HG03135 (cell line): ENCODE data around the gene AGPAT3.

Source experiments
- ATAC-seq: cut with Tn5 transposase; IDR thresholded peaks from one replicate; pipeline ENCODE4 v1.9.1; 2021; ENCODE audit warnings: mild to moderate bottlenecking, moderate library complexity; ENCODE audit not compliant: unreplicated experiment

AGPAT3 gene

DNA sequence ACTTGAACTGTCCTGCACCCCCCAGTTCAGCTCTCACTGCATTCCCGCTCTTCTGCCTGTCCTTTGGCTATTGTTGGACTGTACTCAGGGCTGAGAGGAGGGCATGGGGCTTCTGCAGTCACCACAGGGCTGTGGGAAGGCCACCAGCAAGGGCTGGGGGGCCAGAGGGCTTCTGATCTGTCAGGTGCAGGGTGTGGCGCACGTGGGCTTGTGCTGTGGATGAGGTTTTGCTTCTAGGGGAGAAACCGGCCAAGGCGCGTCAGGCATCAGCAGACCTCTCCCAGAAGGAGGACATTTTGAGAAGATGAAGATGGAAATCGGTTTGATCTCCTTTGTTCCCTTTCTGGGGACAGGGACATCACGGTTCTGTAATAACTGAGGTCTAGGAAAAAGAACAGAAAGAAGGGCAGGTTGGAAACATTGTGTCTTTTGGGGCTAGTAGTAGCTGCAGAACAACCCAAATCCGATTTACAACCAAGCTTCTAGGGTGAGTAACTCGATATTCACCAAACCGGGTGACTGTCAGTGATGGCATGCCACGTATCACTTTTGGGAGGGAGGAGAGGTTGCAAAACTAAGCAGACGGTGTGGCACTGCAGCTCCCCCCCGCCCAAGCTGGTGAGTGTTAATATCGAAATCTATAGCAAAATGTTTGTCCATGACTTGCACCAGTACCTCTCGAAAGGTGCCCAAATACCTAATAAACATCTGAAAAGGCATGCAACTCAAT, 40.9 kb downstream of the AGPAT3 start:
- no peak for ATAC-seq

DNA sequence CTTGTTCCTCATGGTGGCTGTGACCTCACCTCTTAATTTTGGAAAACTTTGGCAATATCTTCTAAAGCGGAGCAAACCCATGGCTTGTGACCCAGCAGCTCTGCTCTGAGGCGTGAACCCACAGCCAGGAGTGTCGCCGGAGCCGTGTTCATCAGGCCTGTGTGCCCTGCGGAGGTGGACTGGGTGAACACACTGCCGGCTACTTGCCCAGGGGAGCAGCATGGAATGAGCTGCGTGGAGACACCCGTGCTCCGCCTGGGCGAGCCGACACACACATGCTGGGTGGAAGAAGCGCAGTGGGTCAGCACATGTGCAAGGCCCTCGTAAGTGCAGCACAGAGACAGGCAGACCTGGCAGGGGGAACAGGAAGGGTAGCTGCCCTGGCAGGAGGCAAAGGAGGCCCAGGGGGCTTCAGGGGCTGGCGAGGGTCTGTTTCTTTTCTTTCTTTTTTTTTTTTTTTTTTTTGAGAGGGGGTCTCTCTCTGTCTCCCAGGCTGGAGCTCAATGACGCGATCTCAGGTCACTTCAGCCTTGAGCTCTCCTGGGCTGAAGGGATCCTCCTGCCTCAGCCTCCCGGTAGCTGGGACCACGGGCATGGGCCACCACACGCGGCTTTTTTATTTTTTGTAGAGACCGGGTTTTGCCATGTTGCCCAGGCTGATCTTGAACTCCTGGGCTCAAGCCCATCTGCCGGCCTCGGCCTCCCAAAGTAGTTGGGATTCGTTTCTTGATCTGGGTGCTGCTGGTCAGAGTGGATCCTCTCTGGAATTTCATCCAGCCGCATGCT, 41.8 kb downstream of the AGPAT3 start:
- no peak for ATAC-seq

DNA sequence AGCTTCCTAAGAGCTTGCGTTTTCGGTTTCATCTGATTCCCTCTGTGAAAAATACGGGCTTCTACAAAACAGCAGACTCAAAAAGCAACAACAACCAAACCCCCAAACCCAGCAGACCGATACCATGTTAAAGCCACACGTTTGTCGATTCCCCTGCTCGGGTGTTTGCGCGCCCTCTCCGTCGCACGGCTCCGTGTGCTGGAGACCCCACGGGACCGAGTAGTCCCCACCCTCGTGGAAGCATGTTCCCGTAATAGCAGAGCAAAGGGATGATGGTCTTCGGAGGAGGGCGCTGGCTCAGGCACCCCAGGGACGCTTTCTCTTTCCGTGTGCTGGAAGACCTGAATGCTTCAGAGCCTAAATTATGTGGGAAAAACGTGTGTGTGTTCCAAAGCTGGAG, 42.7 kb downstream of the AGPAT3 start:
- ATAC-seq, result no peak

DNA sequence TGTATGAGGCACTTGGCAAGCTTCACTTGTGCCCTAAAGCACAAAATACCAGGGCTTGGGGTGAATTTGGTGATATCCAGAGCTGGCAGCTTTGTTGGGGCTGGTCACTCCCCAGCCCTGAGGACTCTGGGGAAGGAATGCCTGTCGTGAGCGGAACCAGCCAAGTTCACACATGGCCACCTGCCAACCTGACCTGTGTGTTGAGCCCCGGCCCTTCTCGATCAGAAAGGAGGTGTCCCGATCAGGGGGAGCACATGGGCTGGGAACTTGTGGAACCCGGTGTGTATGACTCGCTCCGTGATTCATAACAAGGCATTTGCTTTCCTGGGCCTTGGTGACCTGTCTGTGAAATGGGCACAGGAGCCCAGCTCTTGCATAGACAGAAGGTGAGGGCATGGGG, 43.1 kb downstream of the AGPAT3 start:
- ATAC-seq, result no peak

DNA sequence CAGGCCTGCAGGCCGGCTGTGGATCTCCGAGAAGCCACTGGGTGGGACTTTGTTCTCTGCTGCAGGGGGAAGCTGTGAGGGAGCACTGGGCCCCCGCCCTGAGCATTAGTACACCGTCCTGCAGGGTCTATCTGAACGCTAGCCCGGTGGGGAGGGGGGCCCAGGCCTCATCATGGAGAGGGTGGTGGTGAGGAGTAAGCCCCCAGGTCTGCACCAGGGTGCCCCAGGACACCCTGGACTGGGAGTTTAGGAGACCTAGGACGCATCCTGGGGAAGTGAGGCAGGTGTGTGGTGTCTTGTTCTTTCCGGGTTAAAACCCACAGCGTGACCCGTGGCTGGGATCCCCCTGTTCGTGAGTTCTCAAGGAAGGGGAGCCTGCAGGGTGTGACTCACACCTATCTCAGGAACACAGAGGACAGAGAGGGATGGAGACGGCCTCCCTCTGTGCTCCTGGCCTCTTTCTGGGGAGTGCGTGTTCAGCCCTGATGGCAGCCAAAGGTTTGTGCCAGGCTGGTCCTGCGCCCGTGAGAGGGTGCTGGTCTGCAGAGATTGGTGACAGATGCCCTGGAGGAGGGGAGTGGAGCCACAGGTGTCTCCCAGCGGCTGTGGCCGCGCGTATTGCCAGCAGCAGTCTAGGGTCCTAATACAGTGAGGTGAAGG, 44.8 kb downstream of the AGPAT3 start:
- ATAC-seq, result no peak

DNA sequence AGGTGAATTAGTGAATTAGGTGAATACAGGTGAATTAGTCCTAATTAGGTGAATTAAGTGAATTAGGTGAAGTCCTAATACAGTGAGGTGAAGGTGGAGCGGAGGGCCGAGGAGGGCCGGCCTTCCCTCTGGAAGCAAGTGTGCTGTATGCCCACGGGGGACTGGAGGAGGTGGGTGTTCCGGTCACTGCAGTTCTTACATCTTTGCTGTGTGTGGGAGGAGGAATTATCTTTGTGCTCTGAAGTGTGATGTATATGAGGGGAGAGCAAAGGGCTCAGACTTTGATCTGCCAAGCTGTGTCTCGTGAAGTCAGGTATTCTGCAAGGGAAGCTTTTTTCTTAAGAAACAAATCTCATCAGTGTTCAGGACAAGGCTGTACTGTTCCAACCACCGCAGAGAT, 45.4 kb downstream of the AGPAT3 start:
- ATAC-seq, result no peak

DNA sequence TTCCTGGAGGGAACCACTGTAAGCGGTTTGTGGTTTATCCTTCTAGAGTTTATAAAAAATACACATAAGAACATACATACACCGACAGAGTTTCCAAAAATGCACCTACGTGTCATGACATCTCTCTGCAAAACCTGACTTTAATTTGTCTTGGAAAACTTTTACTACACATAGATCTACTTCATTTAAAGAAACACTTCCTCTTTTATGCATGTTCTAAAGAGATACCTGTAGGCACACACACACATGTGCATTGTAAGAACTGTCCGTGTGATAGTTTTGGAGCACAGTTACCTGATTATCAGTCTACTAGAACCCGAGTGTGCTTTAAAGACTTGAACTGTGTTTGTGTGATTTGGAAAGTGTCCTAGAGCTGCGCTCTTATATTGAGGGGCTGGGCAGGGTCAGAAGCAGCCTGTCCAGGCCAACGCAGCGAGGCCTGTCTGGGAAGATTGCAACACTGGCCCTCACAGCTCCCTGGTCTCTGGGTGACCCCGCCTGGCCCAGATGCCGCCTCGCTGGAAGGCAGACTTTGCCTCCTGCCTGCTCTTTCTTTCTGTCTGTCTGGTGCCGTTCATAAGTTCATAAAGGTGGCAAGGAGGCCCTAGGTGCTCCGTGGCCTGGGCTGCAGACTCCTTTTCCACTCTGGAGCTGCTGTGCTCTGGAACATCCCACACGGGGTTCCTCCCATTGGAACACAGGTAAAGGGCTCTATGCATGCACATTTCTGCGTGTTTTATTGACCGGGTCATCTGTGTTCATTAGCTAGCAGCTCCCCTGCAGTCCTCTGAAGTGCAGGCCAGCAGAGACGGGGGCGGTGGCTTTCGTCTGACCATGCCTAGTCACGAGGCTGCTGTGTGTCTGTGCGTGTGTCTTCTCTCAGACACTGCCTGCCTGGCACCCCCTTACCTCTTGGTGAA, 46.3 kb downstream of the AGPAT3 start:
- ATAC-seq, result no peak

DNA sequence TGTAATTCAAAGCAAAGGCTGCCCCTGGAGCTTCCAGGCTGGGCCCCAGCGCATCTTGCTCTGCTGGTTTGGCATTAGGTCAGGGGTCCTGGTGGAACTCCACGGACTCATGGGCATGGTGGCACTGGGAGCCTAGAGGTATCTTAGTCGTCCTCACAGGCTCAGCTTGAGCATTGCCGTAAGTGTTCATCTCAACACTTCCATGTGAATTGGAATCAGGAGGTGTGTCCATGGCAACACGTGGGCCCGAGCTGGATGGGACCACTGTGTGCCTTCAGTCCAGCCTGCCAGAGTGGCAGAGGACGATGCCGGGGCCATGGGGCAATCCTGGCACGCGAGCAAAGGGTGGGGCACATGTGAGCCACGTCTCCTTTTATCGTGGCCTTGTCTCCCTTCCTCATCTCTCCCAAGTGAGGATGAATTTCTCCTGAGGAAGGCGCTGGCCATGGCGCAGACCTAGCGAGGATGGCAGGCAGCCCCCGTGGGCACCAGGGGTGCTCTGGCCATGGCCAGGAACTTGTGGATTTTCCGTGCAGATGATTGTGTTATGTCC, 47.0 kb downstream of the AGPAT3 start:
- ATAC-seq, result no peak

DNA sequence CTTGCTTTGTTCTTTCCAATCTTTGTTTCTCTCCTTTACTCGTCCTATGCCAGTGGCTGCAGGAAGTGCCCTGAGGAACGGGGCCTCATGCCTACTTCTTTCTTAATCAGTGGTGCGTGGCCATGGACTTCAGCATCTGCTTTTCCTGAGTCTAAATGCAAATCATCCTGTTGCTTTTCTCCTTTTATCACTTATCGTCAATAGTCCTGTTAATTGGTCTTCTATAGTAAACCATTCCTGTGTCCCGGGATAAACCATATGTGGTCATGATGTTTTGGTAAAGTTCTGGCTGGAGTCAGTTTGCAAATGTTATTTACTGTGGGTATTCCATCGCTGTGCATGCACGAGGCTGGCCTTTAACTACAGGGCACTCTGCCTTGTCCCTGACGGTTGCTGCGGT, 47.5 kb downstream of the AGPAT3 start:
- ATAC-seq, result no peak

DNA sequence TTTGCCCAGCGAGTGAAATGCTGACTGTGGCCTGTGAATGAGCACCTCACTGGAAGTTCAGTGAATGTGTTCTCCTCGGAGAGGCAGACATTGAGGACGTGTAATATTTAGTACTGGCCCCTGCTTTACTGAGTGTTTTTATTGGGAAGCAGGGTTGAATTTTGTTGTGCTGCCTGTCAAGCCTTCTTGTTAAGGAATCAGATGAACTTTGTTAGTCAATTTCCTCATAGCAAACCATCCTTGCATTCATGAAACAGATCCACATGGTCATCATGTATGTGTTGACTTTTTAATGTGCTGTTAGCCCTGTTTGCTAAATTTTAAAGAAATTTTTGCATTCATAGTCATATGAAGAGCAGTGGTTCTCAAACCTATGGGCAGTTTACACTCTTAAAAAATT, 47.9 kb downstream of the AGPAT3 start:
- ATAC-seq, result no peak

DNA sequence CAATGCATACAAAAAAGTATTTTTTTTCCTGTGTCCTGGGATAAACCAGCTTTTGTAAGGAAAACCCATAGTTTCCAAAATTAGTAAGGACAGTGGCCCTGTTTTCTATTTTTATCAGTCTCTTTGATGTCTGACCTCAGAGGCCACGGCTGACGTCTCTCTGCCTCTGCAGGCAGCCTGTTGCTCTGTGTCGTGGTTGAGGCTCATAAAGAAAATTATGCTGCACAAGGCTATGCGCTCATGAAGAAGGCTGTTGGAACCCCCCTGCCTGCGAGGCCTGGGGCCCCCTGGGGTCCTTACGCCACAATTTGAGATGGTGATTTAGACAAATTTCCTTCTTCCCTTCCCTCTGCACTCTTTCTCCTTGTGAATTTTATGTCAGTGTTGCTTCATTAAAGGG, 48.9 kb downstream of the AGPAT3 start:
- ATAC-seq, result no peak

DNA sequence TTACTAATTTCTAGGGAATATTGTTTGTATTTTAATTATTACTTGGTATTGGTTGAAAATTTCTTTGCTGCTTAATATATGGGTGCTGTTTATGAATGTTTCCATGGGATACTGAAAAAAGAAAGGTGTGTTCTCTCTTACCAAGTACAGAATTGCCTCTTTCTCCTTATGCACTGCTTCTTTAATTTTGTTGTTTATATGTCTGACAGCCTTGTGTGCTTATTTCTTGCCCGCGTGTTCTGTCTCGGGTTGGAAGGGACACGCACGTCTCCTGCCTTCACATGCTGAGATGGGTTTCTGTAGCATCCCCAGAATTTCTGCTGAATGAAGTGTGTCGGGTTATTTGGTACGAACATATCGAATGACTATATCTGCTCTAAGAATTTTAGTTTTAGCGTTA, 51.1 kb downstream of the AGPAT3 start:
- no peak for ATAC-seq

DNA sequence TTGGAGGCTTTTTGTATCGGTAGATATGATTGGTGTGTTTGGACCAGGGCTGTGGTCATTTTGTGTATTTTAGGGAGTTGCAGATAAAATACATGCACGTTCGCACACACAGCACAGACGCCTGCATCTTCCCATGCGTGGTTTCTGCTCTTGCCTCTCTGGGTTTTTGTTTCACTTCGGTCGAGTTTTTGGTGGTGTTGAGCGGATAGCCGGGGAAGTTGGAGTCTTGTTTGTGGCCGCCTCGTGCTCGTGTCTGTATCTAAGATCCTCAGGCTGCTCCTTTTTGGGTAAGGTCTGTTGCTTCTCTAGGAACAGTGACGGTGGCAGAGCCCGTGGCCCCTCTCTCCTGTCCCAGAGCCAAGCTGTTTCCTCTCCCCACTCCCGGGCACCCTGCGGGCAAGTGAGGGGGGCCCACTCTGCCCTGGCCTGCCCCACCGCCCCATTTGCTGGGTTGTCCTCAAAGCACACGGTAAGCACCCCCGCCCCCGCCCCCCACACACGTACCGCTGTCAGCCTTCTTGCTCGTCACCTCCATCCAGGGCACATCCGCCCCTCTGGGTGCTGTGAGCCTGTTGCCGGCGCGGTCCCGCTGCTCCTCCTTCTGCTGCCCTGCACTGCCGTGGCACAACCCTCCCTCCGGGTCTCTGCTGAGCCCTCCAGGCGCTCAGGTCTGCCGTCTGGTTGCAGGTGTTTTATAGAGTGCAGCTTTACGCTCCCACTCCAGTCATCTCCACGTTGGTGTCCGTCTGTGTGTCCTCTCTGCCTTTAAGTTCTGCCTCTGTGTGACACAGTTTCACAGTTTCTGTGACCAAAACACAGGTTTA, 51.9 kb downstream of the AGPAT3 start:
- no peak for ATAC-seq

DNA sequence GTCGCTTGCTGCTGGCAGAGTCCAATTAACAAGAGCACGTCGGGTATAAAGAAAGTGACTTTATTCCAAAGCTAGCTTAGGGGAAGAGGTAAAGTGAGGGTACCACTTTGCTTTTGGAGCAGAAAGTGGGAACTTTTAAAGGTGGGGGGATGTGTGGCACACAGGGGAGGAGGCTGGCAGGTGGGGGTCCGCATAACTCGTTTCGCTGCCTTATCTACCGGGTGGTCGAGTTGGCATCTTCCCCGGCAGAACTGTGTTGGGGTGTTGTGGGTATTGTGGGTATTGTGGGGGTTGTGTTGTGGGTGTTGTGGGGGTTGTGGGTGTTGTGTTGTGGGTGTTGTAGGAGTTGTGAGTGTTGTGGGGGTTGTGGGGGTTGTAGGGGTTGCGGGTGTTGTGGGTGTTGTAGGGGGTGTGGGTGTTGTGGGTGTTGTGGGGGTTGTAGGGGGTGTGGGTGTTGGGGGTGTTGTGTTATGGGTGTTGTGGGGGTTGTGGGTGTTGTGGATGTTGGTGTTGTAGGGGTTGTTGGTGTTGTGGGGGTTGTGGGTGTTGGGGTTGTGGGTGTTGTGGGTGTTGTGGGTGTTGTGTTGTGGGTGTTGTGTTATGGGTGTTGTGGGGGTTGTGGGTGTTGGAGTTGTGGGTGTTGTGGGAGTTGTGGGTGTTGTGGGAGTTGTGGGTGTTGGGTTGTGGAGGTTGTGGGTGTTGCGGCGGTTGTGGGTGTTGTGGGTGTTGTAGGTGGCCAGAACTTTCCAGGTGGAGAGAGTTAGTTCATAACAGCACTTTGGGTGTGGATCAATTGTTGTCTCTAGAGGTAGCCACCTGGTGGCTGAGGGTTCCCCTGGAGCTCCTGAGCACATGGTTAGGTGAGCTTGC, 52.7 kb downstream of the AGPAT3 start:
- ATAC-seq, result no peak

DNA sequence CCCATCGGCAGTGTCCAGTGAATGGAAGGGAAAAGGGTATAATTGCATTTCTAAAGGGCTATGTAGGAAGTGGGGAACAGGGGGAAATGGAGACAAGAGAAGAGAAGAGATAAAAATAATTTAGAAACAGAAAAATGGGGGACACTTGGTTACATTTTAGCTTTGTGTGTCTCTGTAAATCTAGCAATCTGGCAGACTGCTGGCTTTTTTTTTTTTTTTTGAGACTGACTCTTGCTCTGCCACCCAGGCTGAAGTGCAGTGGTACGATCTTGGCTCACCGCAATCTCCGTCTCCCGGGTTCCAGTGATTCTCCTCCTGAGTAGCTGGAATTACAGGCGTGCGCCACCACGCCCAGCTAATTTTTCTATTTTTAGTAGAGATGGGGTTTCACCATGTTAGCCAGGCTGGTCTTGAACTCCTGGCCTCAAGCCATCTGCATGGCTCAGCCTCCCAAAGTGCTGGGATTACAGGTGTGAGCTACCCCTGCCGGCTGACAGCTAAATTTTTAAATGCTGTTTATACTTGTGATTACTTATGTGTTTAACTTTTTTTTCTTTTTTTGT, 53.4 kb downstream of the AGPAT3 start:
- no peak for ATAC-seq

DNA sequence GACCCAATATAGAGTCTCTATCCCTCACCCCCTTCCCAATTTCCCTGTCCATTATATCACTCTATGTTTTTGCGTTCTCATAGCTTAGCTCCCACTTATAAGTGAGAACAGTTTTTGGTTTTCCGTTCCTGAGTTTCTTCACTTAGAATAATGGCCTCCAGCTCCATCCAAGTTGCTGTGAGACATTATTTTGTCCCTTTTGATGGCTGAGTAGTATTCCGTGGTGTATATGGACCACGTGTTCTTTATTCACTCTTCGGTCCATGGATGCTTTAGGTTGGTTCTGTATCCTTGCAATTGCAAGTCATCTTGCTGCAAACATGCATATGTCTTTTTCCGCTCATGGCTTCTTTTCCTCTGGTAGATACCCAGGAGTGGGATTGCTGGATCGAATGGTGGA, 54.3 kb downstream of the AGPAT3 start:
- ATAC-seq, result no peak

DNA sequence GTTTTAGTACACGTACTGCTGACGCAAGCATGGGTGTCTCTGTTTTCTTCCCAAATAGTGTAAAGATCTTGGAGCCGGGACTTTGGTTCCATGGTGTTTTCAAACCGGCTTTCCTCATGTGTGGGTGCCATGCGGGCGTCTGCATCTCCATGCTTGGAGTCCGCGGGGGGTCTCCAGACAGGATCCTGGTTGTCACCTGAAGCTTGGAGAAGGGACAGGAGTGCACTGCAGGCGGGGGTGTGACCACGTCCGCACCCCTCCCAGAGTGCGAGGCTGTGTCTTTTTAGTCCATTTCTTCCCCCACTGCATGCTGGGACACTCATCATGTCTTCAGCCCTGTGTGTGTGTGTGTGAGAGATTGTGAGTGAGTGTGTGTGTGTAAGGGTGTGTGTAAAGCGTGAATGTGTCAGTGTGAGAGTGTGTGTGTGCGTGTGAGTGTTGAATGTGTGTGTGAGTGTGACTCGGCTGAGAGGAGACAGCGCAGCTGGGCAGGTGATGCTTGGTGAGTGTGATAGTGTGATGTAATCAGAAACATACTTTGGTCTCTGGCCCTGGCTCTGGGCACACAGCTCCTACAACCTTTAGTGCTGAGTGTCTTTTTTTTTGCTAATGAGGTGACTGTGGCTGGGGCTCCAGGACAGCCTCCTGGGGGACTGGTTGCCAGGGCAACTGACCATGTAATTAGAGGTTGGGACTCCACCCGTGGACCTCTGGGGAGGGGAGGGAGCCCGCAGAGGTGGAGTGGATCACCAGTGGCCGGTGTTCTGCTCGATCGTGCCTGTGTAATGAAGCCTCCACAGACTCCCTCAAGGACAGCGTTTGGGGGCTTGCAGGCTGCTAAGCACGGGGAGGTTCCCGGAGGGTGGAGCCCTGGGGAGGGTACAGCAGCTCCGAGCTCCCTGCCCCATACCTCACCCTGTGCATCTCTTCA, 55.1 kb downstream of the AGPAT3 start:
- no peak for ATAC-seq
